ENCODE data around the gene DYRK1A.

The DYRK1A gene

GRCh38 chr21:37452227-37452626 is 85.7 kb downstream of the DYRK1A start:
- no peak for DNase-seq

DNA sequence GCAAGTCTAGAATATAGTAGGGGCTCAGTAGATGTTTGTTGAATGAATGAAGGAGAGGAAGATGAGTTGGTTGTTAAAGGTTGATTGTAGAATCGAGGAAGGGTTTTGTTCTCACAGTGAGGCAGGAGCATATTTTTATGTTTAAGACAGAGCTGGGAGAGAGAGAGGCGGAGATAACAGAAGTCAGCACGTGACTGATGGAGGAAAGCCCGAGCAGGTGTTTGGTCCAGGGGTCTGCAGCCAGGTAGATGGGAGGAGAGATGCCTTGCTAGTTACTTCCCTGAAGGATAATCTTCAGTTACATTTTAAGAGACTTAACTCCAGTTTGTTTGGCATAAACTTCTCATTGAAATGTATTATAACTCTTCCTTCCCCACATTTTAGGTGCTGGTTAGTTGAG is 86.8 kb downstream of the DYRK1A start:
- no peak for DNase-seq

GRCh38 chr21:37454869-37455503 is 88.4 kb downstream of the DYRK1A start:
- DNase-seq = no peak

- no peak for DNase-seq
These were observed 88.9 kb downstream of the DYRK1A start for GRCh38 chr21:37455504-37455911.

DNA sequence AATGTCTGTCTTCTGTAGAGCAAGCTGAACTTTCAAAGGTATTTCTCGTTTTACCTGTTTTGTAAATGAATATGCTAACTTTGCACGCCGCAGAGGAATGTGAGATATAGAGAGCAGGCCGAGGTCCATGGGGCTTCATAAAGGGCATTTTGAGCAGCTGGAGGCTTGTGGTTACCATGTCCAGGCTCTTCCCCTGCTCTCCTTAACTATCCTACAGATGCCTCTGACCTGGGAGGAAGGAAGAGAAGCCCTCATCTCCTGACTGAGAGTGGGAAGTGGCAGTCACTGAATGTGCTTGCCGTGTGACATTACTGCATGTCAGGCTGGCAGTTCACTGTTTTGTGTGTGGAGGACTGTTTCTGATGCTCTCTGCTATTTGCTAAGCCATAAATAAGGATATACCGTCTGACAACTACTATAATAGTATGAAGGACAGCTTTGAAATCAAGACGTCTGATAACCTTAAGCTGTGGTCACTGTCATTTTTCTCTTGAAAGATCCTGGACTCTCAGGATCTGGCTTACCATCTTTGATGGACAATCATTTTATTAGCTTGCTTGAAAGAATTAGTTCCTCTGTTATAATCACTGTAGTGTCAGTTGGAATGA is 92.2 kb downstream of the DYRK1A start:
- DNase-seq = no peak

- DNase-seq = no peak
These were observed 93.0 kb downstream of the DYRK1A start for GRCh38 chr21:37459575-37459974.

GRCh38 chr21:37460196-37460595 is 93.6 kb downstream of the DYRK1A start:
- DNase-seq = no peak

DNA sequence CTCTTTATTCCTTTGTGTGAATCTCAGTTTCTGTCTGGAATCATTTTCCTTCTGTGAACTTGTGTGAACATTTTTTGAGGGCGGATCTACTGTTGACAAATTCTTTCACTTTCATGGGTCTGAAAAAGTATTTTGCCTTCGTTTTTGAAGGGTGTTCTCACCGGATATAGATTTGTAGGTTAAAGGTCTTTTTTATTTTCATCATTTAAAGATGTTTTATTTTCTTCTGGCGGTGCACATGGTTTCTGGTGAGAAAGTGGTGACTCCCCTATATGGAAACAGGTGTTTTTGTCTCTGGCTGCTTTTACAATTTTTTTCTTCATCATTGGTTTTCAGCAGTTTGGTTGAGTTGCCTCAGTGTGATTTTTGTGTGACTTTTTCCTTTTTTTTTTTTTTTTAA is 94.9 kb downstream of the DYRK1A start:
- no peak for DNase-seq

GRCh38 chr21:37462087-37462861 is 95.7 kb downstream of the DYRK1A start:
- DNase-seq = no peak

GRCh38 chr21:37463083-37463801 is 96.7 kb downstream of the DYRK1A start:
- DNase-seq = no peak

DNA sequence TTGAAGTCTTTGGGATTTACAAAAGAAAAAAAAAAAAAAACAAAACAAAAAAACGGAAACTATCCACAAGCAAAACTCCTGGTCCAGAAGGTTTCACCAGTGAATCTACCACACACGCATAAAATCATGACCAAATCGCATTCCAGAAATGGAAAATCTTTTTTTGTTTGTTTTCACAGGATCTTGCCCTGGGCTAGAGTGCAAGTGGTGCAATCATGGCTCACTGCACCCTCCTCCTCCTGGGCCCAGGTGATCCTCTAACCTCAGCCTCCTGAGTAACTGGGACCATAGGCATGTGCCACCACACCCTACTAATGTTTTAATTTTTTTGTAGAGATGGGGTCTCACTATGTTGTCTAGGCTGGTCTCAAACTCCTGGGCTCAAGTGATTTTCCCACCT is 100.5 kb downstream of the DYRK1A start:
- DNase-seq = no peak

DNA sequence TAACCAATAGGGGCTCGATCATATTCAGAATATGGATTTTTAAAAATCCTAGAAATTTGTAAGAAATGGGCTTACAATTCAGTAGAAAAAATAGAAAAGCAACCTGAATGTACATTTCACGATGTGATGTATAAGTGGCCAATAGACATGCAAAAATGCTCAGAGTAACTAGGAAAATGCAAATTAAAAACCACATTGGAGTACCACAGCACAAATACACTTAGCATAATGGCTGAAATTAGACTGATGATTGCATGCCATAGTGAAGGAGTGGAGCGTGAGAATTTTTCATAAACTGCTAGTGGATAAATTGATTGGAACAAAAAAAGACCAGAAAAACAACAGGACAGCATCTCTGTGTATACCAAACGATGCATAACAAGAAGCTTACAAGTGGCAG is 102.3 kb downstream of the DYRK1A start:
- no peak for DNase-seq

GRCh38 chr21:37469441-37469840 is 102.9 kb downstream of the DYRK1A start:
- no peak for DNase-seq

- DNase-seq = no peak
These were observed 106.0 kb downstream of the DYRK1A start for GRCh38 chr21:37472581-37472980.

DNA sequence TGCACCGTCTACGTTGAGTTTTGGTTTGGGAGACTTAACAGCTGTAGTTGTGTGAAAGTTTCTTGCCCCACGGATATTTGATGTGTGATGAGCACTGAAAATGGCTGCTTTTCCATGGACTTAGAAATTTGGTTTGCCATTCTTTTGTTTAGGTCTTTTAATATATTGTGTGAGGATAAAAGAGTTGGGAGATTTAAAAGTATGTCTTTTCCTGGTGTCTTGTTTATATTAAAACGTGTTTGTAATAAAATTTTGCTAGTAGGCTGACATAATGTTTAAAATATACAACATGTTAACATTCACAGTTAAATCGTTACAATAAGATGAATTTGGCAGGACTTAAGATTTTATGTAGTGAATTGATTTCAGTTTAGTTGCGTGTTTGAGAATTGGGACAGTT is 106.9 kb downstream of the DYRK1A start:
- DNase-seq = no peak

DNA sequence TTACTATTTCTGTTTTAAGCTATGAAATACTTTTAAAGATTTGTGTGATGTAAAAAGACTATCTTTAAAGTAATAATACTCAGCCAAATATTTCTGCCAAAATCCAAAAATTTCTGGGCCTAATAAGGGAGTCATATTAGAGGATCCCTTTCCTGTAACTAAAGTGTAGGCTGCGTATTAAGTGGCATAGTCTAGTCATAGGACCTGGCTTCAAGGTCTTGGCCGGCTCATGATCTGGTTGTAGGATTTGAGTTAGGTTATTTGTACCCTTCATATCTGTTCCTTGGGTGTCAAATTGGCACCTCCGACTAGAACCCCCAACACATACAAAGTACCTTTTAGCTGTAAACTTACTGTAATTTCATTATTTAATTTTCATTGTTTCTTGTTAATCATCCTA is 107.8 kb downstream of the DYRK1A start:
- no peak for DNase-seq

- no peak for DNase-seq
These were observed 108.8 kb downstream of the DYRK1A start for GRCh38 chr21:37475186-37475868.

- DNase-seq = no peak
These were observed 112.2 kb downstream of the DYRK1A start for GRCh38 chr21:37478794-37479193.

DNA sequence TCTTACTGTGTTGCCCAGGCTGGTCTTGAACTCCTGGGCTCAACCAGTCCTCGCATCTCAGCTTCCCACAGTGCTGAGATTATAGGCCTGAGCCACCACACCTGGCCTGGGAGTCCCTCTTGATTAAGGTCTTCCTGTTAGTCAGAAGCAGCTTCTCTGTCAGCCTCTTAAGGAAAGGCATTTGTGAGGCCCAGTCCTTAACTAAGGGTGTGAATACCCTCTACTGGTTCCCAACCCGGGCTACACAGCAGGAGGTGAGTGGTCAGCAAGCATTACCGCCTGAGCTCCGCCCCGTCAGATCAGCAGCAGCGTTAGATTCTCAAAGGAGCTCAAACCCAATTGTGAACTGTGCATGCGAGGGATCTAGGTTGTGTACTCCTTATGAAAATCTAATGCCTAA is 117.2 kb downstream of the DYRK1A start:
- DNase-seq = no peak

GRCh38 chr21:37484535-37485474 is 118.2 kb downstream of the DYRK1A start:
- no peak for DNase-seq

DNA sequence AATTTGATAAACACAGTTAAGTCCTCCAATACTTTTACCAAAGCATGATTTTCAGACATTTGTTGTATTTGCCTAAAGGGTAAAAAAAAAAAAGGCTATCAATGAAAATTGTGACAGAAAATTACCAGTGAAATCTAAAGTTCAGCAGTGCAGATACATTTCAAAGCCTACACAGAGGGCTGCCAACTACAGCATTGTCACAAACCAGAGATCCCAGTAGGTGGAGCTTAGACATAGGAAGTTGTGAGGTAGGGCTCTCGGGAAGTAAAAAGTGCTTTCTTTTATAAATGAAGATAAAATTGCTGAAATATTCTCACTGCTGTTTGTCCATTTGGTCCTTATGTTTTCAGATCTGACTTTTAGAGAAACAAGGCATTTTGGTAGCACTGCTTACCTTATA is 123.0 kb downstream of the DYRK1A start:
- no peak for DNase-seq

- no peak for DNase-seq
These were observed 123.5 kb downstream of the DYRK1A start for GRCh38 chr21:37490084-37490483.
